Keratinocyte (primary cell): Measurements from ENCODE around the gene JMJD1C. TPM values are rescaled to one million over a fixed set of nuclear protein-coding genes. Genes with fewer than 3 reads are reported as not detected.
"Not testable (repeated sequence)": the region's sequence is repeated elsewhere in the genome, so short reads cannot be mapped to it uniquely, and the experiment has no call there.

Experiments used
- DNase-seq: peaks from one replicate; pipeline ENCODE4 v3.0.0-alpha.2; 2011; ENCODE audit warnings: low read depth, missing footprints, low spot score
- FAIRE-seq: peaks from 2 replicates; lab custom pipeline; 2011; peaks lifted over from hg19 to GRCh38; lab: Jason Lieb, UNC
- H2AFZ ChIP-seq: 2 replicates; pipeline ENCODE4 v1.6.0; 2012; ENCODE audit warnings: low read length, control low read depth, inconsistent platforms; ENCODE audit not compliant: control insufficient read depth
- H3K27ac ChIP-seq: 2 replicates; pipeline ENCODE4 v1.5.1; 2011; ENCODE audit warnings: low read length; ENCODE audit not compliant: control insufficient read depth, insufficient read depth
- H3K27me3 ChIP-seq: 3 replicates; pipeline ENCODE4 v1.6.0; 2011; ENCODE audit warnings: low read length; ENCODE audit not compliant: control insufficient read depth, insufficient read depth; ENCODE audit errors: extremely low read depth
- H3K36me3 ChIP-seq, 2 experiments: 2 replicates in 1 of 2; 3 replicates in 1 of 2; pipeline ENCODE4 v1.5.1; 2011; ENCODE audit warnings: low read length in 2 of 2, mild to moderate bottlenecking in 1 of 2; ENCODE audit not compliant: control insufficient read depth in 2 of 2, insufficient read depth in 2 of 2; ENCODE audit errors: extremely low read depth in 1 of 2
- H3K4me1 ChIP-seq: 3 replicates; pipeline ENCODE4 v1.5.1; 2011; ENCODE audit warnings: low read length; ENCODE audit not compliant: control insufficient read depth, insufficient read depth; ENCODE audit errors: extremely low read depth
- H3K4me2 ChIP-seq: 3 replicates; pipeline ENCODE4 v1.6.0; 2011; ENCODE audit warnings: low read depth, low read length; ENCODE audit not compliant: control insufficient read depth, insufficient read depth; ENCODE audit errors: extremely low read depth
- H3K4me3 ChIP-seq, 3 experiments: fragments of 200-600 bp in 1 of 3; sonication (generic) in 1 of 3; 2 replicates in 2 of 3; 3 replicates in 1 of 3; pipeline ENCODE4 v1.5.1; 2011 to 2016; ENCODE audit warnings: low read length in 3 of 3, mild to moderate bottlenecking in 3 of 3, control low read depth in 2 of 3, inconsistent platforms in 1 of 3, low read depth in 1 of 3, mixed read lengths in 1 of 3, mixed run types in 1 of 3, moderate library complexity in 1 of 3; ENCODE audit not compliant: control insufficient read depth in 2 of 3, insufficient read depth in 2 of 3; ENCODE audit errors: extremely low read depth in 1 of 3
- H3K79me2 ChIP-seq: 2 replicates; pipeline ENCODE4 v1.6.0; 2012; ENCODE audit warnings: low read length; ENCODE audit not compliant: control insufficient read depth, insufficient read depth
- H3K9ac ChIP-seq: 3 replicates; pipeline ENCODE4 v1.6.0; 2011; ENCODE audit warnings: low read length; ENCODE audit not compliant: control insufficient read depth, insufficient read depth; ENCODE audit errors: extremely low read depth
- H3K9me1 ChIP-seq: 3 replicates; pipeline ENCODE4 v1.6.0; 2011; ENCODE audit warnings: low read length; ENCODE audit not compliant: control insufficient read depth, insufficient read depth; ENCODE audit errors: extremely low read depth
- H3K9me3 ChIP-seq: 2 replicates; pipeline ENCODE4 v1.5.1; 2012; ENCODE audit warnings: low read depth, low read length; ENCODE audit not compliant: control insufficient read depth
- H4K20me1 ChIP-seq: 3 replicates; pipeline ENCODE4 v1.6.0; 2011; ENCODE audit warnings: low read length; ENCODE audit not compliant: control insufficient read depth, insufficient read depth; ENCODE audit errors: extremely low read depth
- CTCF ChIP-seq, 3 experiments: IDR thresholded peaks in 1 of 3; conservative IDR thresholded peaks in 1 of 3; optimal IDR thresholded peaks in 1 of 3; 2 replicates in 2 of 3; 3 replicates in 1 of 3; pipeline versions ENCODE3 to v1.5.1; 2011; ENCODE audit warnings: low read length in 3 of 3, mild to moderate bottlenecking in 3 of 3, moderate library complexity in 2 of 3, control low read depth in 1 of 3, inconsistent platforms in 1 of 3; ENCODE audit not compliant: insufficient read depth in 2 of 3; ENCODE audit errors: extremely low read depth in 1 of 3
- EZH2 ChIP-seq: IDR thresholded peaks from one replicate; pipeline ENCODE4 v1.6.1; 2012; ENCODE audit warnings: inconsistent platforms, mild to moderate bottlenecking, low read length, moderate library complexity
- dilution Hi-C: fragments of 300-500 bp; cut with MboI; formaldehyde crosslinking; loops from one replicate; pipeline ENCODE4 v1.7.0; 2020; ENCODE audit warnings: low sequenced_read_pairs; ENCODE audit not compliant: extremely low pct_ligation_motif_present
- polyA plus RNA-seq, 5 experiments: library from polyadenylated mRNA; depleted of rRNA in 3 of 5; stranded (reverse) in 3 of 5; stranded (forward) in 1 of 5; unstranded in 1 of 5; fragments of >200 nt; gene quantifications; 1 replicate in 1 of 5; 2 replicates in 3 of 5; 3 replicates in 1 of 5; pipeline versions ENCODE4 v1.2.1 to v1.2.3, GENCODE V29; 2011 to 2012; ENCODE audit warnings: missing spikeins in 2 of 5, low read depth in 1 of 5, low replicate concordance in 1 of 5

JMJD1C gene
- polyA plus RNA-seq, 1 donor (not counting 4 experiments of a cell fraction or from before 2014, with no cell fraction given): 38.2 TPM

DNA sequence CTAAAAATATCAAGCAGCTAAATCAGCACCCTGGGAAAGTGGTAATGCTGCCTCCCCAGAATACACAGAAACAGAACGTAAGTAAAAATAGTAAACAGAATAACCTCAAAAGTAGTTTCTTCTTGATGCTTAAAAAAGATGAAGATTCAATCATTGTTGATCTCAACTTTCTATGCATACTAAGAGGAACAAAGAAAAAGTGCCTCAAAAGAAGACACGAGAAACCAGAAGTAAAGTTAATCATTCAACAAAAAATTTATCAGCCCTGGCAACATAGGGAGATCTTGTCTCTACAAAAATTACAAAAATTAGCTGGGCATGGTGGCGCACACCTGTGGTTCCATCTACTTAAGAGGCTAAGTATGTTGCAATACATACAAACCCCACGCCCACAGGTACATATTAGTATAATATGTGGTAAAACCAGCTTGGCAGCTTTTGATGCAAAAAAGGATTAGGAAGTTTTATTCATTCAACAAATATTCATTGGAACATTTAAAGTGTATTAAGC lies 179.0 kb downstream of the JMJD1C start:
- Histone ChIP-seq H3K9ac (no peak overlapping the region), H3K36me3 (no peaks in the 10 kb centered on the region), H3K27ac (no peak overlapping the region), H3K79me2 (peaks cover 16% of the 10 kb centered on the region), H3K4me1 (no peaks in the 10 kb centered on the region), H3K4me2 (no peak overlapping the region), H3K9me3 (no peaks in the 10 kb centered on the region), H2AFZ (no peak overlapping the region), H3K27me3 (no peaks in the 10 kb centered on the region), H3K9me1 (no peaks in the 10 kb centered on the region), H3K4me3 (no peak overlapping the region), H4K20me1 (no peaks in the 10 kb centered on the region)
- DNase-seq (no peak), FAIRE-seq (no peak)
- TF ChIP-seq CTCF (optimal IDR thresholded peaks at IDR 0.05 in 1 of 3, IDR thresholded peaks at IDR 0.05 in 1 of 3, conservative IDR thresholded peaks at IDR 0.05 in 1 of 3; ENCODE audit: extremely low read depth in 1 of 3, insufficient read depth in 2 of 3, low read length in 3 of 3) (no peak), EZH2 (no peak)
- dilution Hi-C loops: no loop called here

- FAIRE-seq: no peak
Measured at GRCh38 chr10:63286340-63286739, 179.4 kb downstream of the JMJD1C start.

GRCh38 chr10:63283901-63284300 lies 181.9 kb downstream of the JMJD1C start:
- H3K9ac ChIP-seq, H3K4me2 ChIP-seq, H3K27ac ChIP-seq, H2AFZ ChIP-seq, H3K4me1 ChIP-seq, H4K20me1 ChIP-seq, H3K27me3 ChIP-seq, dilution Hi-C loops, H3K4me3 ChIP-seq, H3K9me1 ChIP-seq, FAIRE-seq, DNase-seq, H3K9me3 ChIP-seq, H3K36me3 ChIP-seq: not testable (repeated sequence)
- peaks cover 16% of the 10 kb centered on the region for H3K79me2 ChIP-seq

More at GRCh38 chr10:63286340-63286739, 179.4 kb downstream of the JMJD1C start:
- no peak overlapping the region for H3K4me2 ChIP-seq
- no peaks in the 10 kb centered on the region for H3K36me3 ChIP-seq
- H3K9ac ChIP-seq: no peak overlapping the region
- H3K4me1 ChIP-seq: no peaks in the 10 kb centered on the region
- H3K4me3 ChIP-seq: no peak overlapping the region
- no peaks in the 10 kb centered on the region for H3K27me3 ChIP-seq
- H3K9me3 ChIP-seq: no peaks in the 10 kb centered on the region
- H3K9me1 ChIP-seq: no peaks in the 10 kb centered on the region
- no peak overlapping the region for H3K27ac ChIP-seq
- no peak overlapping the region for H2AFZ ChIP-seq
- dilution Hi-C loops: no loop called here
- TF ChIP-seq EZH2 (no peak), CTCF (optimal IDR thresholded peaks at IDR 0.05 in 1 of 3, IDR thresholded peaks at IDR 0.05 in 1 of 3, conservative IDR thresholded peaks at IDR 0.05 in 1 of 3; ENCODE audit: extremely low read depth in 1 of 3, insufficient read depth in 2 of 3, low read length in 3 of 3) (no peak)
- peaks cover 16% of the 10 kb centered on the region for H3K79me2 ChIP-seq
- no peaks in the 10 kb centered on the region for H4K20me1 ChIP-seq
- DNase-seq: no peak
